ENCODE measurements around the gene CYS1.
"Not testable (repeated sequence)": the region's sequence is repeated elsewhere in the genome, so short reads cannot be mapped to it uniquely, and the experiment has no call there.

The CYS1 gene

DNA sequence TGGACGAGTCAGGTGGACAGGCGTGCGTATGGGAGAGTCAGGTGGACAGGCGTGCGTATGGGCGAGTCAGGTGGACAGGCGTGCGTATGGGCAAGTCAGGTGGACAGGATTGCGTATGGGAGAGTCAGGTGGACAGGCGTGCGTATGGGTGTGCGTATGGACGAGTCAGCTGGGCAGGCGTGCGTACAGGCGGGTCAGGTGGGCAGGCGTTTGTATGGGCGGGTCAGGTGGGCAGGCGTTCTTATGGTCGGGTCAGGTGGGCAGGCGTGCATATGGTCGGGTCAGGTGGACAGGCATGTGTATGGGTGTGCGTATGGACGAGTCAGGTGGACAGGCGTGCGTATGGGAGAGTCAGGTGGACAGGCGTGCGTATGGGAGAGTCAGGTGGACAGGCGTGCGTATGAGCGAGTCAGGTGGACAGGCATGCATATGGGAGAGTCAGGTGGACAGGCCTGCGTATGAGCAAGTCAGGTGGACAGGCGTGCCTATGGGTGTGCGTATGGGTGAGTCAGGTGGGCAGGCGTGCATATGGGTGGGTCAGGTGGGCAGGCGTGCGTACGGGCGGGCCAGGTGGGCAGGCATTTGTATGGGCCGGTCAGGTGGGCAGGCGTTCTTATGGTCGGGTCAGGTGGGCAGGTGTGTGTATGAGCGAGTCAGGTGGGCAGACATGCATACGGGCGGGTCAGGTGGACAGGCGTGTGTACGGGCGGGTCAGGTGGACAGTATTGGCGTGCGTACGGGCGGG lies 69.2 kb downstream of the CYS1 start:
- not testable (repeated sequence) for DNase-seq

DNA sequence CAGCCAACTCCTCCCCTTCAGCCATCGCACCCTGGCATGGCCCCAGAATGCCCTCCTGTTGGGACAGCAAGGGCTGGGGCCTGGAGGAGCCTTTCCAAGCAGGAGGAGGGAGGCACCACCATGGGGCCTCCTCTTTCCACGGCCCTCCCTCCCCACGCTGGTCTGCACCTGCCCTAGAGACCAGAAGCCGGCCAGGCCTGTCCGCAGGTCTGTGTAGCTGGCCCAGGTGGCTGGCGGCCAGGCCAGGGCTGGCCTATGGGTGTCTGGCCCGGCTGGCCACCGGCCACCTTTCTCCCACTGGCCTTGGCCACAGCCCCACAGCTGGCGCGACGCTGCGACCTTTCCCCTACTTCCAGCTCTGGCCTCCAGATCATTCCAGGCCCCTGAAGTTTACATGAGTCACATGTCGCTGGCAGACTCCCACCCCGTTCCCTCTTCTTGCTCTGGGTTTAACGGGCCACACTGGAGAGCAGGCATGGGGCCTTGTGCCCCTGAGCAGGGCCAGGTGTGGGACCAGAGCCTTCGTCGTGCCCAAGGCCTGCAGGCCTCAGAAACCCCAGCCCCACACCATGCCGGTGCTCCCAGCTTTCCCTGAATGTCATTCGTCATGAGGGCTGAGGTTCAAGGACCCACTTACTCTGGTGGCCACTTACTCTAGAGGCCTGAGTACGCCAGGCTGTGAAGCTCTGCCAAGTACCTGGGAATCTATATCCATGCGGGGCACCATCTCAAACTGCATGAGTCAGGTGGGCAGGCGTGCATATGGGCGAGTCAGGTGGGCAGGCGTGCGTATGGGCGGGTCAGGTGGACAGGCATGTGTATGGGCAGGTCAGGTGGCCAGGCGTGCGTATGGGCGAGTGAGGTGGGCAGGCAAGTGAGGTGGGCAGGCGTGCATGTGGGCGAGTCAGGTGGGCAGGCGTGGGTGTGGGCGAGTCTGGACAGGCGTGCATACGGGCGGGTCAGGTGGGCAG lies 70.1 kb downstream of the CYS1 start:
- no peak for DNase-seq

DNA sequence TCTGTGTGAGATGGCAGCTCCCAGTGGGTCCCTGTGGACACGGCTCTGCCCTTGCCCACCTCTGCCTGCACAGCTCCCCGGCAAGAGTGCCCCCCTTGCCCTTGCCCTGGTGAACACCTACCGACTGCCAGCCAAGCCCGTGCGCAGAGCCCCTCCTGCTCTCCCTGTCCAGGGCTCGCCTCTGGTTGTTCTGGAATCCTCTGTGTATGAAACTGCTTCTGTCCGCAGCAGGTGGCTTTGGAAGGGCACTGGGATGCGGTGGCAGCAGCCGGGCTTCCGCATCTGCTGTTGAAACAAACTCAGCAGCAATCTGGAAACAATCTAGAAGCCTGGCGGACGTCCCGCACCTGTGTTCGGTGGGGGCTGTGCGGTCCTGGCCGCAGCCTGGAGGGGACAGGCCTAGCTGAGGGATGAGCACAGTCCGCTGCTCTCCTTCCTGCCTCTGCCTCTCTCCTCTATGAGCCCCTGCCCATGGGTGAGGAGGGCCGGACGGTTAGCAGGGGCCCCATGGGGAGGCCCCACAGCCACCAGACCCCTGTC lies 70.9 kb downstream of the CYS1 start:
- no peak for DNase-seq

DNA sequence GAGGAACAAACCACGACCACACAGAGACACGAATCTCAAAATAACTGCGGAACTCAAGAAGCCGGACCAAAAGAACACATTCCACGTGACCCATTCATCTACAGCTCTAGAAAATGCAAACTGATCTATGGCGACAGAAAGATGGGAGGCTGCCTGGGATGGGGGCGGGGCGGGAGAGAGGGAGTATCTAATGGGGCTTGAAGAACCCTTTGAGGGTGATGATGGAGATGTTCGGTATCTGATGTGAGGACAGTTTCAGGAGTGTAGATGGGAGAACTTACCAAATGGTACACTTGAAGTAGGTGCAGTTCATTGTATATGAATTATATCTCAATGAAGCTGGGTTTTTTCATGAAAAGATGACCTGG lies 71.4 kb downstream of the CYS1 start:
- DNase-seq: no peak

DNA sequence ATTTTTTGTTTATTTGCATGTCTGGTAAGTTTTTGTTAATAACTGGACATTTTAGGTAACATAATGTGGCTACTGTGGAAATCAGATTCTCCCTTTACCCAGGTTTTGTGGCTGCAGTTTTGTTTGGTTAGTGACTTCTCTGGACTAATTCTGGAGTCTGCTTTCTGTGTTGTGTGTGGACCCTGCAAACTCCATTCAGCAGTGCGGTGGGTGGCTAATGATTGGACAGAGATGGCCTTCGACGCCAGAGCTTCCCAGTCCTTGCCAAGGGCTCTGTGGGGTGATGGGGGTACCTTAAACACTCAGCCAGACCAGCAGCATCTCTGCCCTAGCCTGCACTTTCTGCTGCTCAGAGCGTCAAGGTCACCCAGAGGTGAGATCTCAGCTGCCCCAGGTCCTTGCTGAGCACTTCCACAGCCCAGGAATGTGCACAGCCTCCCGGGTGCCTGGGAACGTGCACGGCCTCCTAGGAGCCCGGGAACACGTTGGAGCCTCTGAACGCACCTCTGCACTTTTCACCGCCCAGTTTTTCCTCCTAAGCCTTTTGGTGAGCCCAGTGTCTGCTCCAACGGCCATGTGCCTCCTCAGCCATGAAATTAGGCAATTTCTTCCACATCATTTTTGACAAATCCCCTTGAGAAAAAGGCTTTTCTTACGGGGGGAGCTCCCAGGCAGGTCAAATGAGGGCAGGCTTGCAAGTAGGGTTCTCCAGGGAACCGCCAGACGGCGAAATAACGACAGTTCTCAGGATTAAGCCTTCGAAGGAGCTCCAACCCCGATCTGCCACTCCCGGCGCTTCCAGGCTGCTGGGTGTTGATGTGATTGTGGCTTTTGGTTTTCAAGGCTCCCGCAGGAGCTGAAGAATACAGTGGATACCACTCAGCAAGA lies 72.0 kb downstream of the CYS1 start:
- DNase-seq: no peak

DNA sequence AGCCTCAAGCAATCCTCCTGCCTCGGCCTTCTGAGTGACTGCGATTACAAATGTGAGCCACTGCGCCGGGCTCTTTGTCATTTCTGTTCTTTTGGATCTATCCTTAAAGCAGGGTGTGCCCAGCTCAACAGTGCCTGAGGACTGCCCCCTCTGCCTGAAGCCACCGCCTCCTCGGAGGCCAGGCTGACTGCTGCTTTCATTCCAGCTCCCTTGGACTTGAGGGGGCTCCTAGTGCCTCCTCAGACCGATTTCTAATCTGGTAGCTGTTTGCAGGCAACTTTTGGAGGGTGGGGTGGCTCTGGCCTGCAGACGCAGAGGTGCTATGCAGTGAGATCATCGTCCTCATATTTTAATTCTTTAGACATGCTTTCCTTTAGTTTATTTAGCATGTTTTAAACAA lies 72.8 kb downstream of the CYS1 start:
- DNase-seq: no peak
